HG03175 (cell line): ENCODE results near the gene VPS37B.
"Not testable (repeated sequence)": the region's sequence is repeated elsewhere in the genome, so short reads cannot be mapped to it uniquely, and the experiment has no call there.

ENCODE experiments used
- ATAC-seq: cut with Tn5 transposase; IDR thresholded peaks from one replicate; pipeline ENCODE4 v1.9.1; 2021; ENCODE audit warnings: mild to moderate bottlenecking, moderate library complexity; ENCODE audit not compliant: unreplicated experiment

The VPS37B gene

GRCh38 chr12:122895704-122896636 is at the start of gene VPS37B:
VPS37B (minus strand) TSS chr12:122896124; CDS start chr12:122896062, 62 bp downstream.
- no peak for ATAC-seq

- no peak for ATAC-seq
Observed at GRCh38 chr12:122944605-122945592, 49.0 kb upstream of the VPS37B start.

GRCh38 chr12:122943196-122943595 is 47.3 kb upstream of the VPS37B start:
- no peak for ATAC-seq

GRCh38 chr12:122942637-122943036 is 46.7 kb upstream of the VPS37B start:
- ATAC-seq, result no peak

- not testable (repeated sequence) for ATAC-seq
Observed at GRCh38 chr12:122941351-122941750, 45.4 kb upstream of the VPS37B start.

- ATAC-seq, result no peak
Observed at GRCh38 chr12:122939125-122939524, 43.2 kb upstream of the VPS37B start.

- ATAC-seq, result no peak
Observed at GRCh38 chr12:122937622-122938091, 41.7 kb upstream of the VPS37B start.

- no peak for ATAC-seq
Observed at GRCh38 chr12:122935318-122935717, 39.4 kb upstream of the VPS37B start.

GRCh38 chr12:122934722-122935121 is 38.8 kb upstream of the VPS37B start:
- ATAC-seq, result no peak

GRCh38 chr12:122932207-122932606 is 36.3 kb upstream of the VPS37B start:
- ATAC-seq, result no peak

- no peak for ATAC-seq
Observed at GRCh38 chr12:122929812-122930211, 33.9 kb upstream of the VPS37B start.

GRCh38 chr12:122929148-122929538 is 33.2 kb upstream of the VPS37B start:
- ATAC-seq, result no peak

GRCh38 chr12:122928404-122929147 is 32.7 kb upstream of the VPS37B start:
- no peak for ATAC-seq

- no peak for ATAC-seq
Observed at GRCh38 chr12:122927756-122928403, 32.0 kb upstream of the VPS37B start.

GRCh38 chr12:122921917-122922316 is 26.0 kb upstream of the VPS37B start:
- no peak for ATAC-seq

- ATAC-seq, result no peak
Observed at GRCh38 chr12:122920687-122921086, 24.8 kb upstream of the VPS37B start.

GRCh38 chr12:122918827-122919226 is 22.9 kb upstream of the VPS37B start:
- no peak for ATAC-seq

GRCh38 chr12:122917507-122918121 is 21.7 kb upstream of the VPS37B start:
- ATAC-seq, result no peak

GRCh38 chr12:122909442-122910288 is 13.7 kb upstream of the VPS37B start:
- ATAC-seq, result no peak
